ENCODE measurements around the gene RALBP1.

Gene RALBP1

DNA sequence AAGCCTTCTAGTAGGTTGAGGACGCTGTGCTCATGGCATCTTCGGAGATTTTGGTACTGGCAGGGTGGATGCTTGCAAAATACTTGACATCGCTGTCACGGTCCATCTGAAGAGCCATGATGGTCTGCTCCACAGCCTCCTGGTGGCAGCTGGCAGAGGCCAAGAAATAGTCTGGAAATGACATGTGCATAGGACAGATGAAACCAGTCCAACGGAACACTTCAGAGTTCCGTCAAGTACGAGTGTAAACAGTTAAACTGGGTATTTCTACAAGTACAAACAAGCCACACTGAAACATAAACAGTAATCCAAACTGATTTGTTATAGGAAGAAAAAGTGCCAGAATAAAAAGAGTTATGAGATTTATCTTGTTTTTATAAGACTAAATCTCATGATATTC, 72.5 kb downstream of the RALBP1 start:
- no peak for DNase-seq (ENCODE audit: low spot score)

DNA sequence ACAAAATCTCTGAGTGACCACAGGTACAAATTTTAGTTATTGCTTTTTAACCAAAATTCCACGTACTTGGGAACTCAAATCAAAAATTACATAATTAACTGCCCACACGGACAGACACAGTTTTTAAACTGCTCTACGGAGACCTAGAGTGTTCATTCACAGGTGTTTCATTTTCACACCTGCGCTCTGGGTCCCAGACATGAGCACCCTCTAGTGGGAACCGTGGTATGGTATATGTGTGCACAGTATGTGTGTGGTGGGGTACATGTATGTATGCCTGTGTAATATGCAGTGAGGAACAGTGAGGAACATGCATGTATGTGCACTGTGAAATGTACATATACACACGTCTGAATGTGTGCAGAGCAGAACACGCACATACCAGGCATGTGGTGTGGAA, 74.1 kb downstream of the RALBP1 start:
- no peak for DNase-seq (ENCODE audit: low spot score)

DNA sequence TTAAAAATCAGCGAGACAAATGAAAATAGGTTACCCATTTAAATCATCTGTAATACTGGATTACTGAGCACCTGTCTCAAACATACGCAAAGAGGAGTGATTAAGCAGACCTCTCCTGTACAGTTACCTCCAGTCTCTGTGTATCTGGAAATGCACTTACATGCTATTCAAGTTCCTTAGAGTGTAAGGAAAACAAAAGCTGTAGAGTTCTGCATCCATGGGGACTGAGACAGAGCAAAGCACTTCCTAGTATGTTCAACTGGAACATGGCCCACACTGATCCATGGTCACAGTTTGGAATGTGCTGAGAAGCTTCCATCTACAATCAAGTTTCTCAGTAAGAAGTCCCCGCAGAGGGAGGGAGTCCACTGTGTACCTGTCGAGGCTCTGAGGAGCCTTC, 75.1 kb downstream of the RALBP1 start:
- DNase-seq (ENCODE audit: low spot score) = no peak

DNA sequence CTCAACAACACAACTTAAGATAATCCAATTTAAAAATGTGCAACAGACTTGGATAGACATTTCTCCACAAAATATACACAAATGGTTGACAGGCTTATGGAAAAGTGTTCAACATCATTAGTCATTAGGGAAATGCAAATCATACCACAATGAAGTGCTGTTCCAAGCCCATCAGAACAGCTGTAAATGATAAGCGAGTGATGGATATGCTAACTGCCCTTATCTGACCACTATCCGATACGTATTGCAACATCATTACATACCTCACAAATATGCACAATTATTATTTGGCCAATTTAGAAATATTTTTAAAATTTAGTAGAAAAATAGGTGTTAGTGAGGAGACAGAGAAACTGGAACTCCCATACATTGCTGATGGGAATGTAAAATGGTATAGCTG, 76.9 kb downstream of the RALBP1 start:
- no peak for DNase-seq (ENCODE audit: low spot score)

DNA sequence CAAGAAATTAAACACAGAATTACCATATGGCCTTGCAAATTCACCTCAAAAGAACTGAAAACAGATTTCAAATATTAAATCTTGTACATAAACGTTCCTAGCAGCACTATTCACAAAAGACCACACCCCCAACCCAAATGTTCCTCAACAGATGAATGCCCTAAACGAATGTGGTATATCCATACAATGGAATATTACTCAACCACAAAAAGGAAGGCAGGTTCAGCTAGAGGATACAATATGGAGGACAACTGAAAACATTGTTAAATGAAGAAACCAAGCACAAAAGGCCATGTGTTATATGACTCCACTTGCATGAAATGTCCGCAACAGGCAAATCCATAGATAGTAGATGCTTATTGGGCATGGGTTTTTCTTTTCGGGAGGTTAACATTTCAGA, 77.3 kb downstream of the RALBP1 start:
- no peak for DNase-seq (ENCODE audit: low spot score)

DNA sequence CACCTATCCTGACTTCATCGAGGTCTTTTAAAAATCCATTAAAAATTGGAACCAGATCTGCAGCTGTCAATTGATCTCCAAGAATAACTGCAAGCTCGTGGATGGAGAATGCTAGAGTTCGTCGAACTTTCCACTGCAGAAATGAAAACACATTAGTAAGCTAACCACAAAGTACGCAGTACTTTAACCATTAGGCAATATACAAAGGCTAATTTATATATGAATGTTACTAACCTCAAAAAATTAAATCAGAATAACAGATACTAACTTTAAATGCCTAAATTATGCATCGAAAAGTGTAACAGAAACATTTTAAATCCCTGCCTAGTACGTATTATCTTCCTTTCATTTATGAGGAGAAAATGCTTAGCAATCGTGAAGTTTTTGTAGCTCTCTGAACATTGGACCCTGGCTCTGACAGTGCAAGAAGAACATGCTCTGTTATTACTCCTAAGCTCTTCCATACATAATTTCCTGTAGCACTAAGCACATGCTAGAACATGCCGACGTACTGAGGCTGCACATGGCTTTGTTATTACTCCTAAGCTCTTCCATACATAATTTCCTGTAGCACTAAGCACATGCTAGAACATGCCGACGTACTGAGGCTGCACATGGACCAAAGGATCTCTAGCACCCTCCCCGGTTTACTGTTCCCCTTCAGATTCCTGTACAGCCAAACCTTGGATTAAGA, 82.1 kb downstream of the RALBP1 start:
- DNase-seq (ENCODE audit: low spot score) = no peak

DNA sequence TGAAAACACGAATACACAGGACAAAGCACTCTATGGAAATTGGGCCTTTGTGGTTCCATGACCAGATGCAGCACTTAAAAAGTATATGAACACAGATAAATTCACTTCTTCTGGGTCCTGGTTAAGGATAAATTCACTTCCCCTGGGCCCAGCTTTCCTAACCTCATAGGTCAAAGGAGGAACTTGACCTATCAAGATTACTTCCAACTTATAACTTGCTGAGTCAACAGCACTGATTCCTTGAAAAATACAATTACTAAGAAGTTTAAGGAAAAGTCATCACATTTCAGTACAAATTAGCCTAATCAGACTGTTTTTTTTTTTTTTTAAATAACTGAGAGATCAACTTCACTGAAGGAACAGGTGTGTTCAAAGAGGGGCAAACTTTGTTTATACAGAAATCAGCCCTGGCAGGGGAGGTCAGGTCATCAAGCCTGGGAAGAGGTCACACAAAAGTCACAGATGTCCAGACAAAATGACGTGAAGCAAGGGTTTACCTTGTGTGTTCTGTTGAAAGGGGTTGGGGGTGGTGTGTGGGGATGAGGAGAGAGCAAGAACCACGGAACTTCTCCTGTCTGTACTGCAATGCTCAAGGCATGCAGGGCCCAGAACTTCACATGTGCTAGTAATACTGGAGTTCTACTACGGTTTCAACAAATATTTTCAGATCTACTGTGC, 83.2 kb downstream of the RALBP1 start:
- no peak for DNase-seq (ENCODE audit: low spot score)

DNA sequence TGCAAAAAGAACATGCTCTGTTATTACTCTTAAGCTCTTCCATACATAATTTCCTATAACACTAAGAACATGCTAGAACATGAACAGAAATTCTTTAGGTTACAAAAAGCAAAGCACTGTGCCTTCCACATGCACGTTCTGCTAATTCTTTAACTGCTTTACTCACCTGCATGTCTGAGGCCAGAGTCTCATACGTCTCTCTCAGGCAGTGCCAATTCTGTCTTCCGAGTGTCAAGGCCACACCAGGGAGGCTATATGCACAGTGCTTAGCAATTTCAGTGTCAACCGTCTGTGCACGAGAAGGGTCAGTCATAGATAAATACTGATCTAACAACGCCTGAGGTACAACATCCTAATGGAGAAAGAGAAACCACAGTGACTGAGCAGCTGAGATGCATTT, 83.9 kb downstream of the RALBP1 start:
- no peak for DNase-seq (ENCODE audit: low spot score)

DNA sequence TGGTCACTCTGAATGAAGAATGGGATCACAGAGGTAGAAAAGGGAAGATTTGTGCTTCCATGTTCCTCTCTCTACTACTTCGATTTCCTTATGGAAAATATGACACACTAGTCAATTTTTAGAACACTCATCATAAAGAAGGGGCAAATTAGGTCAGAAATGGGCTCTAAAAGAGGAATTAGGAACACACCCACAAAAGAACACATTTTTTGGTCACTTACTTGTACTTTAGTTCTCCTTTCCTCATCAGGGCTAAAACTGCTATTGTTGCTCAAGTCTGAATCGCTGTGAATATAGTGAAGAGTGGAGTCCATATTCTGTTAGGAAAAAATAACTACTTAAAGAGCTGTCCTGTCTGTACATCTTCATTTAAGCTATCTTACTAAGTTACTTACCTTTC, 86.4 kb downstream of the RALBP1 start:
- no peak for DNase-seq (ENCODE audit: low spot score)

DNA sequence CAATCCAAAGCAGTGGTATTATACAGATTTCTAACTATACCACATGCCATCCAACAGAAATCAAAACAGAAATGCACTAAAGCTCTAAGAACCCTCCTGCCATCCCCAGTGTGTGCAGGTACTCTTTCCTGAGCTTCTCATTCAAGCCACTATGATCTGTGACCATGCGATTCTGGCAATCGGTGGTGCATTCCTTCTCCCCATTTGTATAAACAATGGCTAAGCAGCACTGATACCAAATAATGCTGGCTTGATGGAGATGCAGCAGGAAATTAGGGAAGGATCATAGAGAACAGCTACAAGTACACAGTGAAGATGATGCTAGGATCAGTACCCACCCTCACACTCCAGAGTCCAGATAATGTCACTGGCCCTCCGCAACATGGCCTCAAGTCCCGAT, 87.3 kb downstream of the RALBP1 start:
- DNase-seq (ENCODE audit: low spot score) = no peak

DNA sequence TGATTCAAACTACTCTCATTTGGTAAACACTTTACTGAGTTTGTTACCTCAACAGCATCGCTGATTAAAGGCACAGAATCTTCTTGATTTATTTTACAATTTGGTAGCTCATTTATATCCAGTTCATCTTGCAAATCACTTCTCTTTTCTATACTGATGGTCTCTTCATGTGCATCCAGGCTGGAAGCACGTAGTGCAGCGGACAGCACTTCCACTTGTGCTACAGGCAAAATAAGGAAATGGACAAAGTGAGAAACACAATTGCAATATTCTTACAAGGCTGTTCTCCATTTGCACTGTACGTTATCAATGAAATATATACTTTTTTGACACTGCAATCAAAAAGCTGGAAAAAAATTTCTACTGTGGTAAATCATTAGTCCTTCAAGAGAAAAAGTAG, 88.0 kb downstream of the RALBP1 start:
- DNase-seq (ENCODE audit: low spot score) = no peak

DNA sequence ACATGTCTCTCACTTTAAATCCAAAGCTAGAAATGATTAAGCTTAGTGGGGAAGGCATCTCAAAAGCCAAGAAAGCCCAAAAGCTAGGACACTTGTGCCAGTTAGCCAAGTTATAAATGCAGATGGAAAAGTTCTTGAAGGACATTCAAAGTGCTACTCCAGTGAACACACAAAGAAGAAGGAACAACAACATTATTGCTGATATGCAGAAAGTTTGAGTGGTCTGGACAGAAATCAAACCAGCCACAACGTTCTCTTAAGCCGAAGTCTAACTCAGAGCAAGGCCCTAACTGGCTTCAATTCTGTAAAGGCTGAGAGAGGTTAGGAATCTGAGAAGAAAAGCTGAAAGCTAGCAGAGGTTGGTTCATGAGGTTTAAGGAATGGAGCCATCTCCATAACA, 90.1 kb downstream of the RALBP1 start:
- no peak for DNase-seq (ENCODE audit: low spot score)

DNA sequence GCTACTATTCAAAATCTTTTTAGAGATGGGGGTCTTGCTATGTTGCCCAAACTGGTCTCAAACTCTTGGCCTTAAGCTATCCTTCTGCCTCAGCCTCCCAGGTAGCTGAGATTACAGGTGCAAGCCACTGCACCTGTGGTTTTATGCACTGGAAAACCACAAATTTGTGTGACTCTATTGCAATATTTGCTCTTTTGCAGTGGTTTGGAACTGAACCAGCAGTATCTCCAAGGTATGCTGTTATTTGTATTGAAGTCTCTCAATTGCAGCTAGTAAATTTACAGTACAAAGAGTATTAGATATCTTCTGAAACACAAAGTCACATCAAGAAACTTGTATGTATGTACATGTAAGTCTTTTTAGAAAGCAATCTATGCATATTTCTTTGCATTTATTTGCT, 92.9 kb downstream of the RALBP1 start:
- no peak for DNase-seq (ENCODE audit: low spot score)

DNA sequence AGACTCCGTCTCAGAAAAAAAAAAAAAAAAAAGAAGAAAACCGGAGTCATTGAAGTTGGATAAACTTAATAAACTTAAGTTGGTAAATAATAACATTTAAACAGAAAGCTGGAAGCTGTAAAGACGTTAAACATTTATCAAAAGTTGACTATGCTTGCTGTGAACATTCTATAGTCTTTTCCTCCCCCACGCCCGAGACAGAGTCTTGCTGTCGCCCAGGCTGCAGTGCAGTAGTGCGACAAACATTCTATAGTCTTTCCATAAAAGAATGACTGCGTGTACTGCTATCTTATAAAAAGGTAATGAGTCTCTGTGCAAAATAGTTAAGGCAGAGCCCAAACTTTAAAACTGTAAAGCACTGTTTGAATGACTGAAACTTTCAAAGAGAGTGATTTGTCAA, 93.9 kb downstream of the RALBP1 start:
- DNase-seq (ENCODE audit: low spot score) = no peak

DNA sequence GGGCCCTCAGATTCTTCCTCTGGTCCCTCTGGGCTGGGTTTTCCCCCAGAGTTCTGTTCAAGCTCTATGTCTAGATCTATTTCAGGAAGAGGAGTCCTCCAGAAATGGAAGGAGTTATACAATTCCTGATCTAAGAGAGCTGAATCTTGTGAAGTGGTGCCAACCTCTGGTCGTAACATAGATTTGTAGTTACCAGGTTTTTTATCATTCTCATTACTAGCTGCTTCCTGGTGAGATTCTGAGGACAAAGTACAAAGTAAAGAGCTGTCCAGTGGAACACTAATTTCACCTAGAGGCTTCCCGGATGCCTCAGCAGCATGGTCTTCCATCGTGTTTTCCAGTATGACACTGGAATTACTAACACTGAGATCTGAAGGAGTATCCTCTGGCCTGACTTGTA, 94.9 kb downstream of the RALBP1 start:
- DNase-seq (ENCODE audit: low spot score) = no peak

DNA sequence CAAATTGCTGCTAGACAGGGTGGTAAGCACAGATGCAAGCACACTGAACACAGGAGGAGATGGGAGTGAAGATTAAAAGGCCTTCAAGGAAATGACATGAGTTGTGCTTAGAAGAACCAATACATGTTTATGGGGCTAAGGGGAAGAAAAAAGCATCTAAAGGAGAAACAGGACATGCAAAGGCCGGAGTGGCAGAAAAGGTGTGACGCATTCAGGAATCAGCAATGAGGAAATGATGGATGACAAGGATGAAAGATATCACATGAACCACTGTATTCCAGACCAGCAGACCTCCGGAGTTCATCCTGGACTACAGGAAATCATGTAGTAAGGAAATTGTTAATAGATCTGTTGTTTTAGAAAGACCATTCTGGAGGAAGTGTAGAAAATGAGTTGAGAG, 96.2 kb downstream of the RALBP1 start:
- no peak for DNase-seq (ENCODE audit: low spot score)

DNA sequence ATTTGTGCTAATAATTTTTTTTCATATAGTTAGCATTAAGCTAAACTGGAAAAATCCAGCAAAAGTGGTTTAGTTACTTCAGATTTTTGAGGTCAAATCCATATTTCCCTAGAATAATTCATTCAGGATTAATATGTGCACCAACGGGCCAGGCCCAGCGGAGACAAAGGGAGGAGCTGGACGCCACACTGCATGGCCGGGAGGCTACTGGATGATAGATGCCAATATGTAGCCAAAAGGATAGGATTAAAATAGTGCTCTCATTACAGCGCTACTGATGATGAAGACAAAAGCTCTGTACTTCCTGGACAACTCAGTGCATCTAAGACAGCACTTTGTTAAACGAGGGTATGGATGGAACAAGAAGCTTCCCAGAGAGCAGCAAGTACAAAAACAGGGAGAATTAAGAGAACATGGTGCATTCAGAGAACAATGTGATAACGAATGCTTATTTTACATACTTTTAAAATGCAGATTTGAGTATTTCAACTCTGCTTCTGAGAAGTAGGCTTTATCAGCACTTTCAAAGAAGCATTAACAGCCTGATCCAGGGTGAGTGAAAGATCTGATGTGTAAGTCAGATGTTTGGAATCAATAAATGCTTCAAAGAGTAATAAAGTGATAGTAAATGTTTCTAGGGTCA, 99.3 kb downstream of the RALBP1 start:
- no peak for DNase-seq (ENCODE audit: low spot score)

DNA sequence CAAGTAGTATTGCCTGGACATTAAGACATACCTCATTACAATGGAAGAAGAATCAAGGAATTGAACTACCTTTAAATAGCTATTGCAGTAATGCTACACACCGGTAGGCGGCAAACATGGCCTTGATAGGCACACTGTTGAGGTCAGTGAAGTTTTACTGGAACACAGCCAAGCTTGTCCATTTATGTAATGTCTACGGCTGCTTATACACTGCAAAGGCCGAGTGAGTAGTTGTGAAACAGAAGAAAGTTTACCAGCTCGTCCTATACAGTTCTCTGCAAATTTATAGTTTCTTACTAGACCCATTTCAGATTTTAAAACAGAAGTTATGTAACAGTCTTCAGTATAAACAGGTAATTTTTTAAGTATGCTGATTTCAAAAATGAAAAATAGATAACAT, 100.2 kb downstream of the RALBP1 start:
- peak; percentile 68 for DNase-seq (ENCODE audit: low spot score)

DNA sequence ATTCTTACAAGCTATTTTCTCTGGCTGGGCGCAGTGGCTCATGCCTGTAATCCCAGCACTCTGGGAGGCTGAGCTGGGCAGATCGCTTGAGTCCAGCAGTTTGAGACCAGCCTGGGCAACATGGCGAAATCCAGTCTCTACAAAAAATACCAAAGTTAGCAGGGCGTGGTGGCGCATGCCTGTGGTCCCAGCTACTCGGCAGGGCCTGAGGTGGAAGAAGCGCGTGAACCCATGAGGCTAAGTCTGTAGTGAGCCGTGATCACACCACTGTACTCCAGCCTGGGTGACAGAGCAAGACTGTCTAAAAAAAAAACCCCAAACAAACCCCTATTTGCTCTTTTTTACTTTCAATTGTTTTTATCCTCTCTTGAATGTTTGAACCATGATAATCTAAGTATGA, 102.0 kb downstream of the RALBP1 start:
- no peak for DNase-seq (ENCODE audit: low spot score)

DNA sequence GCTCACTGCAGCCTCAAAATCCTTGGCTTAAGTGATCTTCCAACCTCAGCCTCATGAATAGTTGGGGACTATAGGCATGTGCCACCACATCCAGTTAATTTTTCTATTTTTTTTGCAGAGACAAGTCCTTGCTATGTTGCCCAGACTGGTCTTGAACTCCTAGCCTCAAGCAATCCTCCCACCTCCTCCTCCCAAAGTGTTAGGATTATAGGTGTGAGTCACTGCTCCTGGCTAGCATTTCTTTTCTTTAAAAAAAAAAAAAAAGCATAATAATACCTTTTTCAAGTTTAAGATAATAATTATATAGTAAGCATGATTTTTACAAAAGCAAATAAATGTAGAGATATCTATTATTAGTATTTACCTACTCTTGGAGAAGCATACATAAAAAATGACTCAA, 103.0 kb downstream of the RALBP1 start:
- no peak for DNase-seq (ENCODE audit: low spot score)

DNA sequence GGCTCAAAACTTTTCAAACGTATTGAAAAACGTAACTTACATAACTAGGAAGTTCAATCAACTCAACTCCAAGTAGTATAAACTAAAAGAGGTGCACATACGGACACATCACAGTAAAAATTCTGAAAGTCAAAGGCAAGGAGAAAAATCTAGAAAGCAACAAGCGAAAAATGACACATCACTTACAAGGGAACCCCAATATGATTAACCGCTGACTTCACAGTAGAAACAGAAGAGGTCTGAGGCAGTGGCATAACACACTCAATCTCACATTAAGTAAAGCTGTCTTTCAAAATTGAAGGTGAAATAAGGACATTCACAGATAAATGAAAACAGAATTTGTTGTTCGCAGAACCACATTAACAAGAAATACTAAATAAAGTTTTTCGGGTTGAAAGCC, 106.4 kb downstream of the RALBP1 start:
- DNase-seq (ENCODE audit: low spot score) = no peak

DNA sequence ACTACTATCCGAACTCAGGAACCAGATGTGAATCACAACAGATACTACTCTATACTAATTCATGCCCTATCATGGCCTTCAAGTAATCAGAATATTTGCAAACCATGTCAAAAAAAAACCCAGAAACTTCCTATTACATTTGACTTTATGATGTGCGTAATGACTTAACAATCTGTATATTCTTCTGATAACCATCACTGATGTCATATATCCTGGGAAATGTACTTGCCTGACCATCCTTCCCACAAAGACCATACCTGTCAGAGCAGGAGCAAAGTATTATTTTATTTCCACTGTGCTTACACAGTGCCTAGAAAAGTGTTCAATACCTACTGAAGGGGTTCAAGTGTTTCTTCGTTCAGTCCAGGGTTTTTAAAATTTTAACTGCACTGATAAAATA, 111.5 kb downstream of the RALBP1 start:
- DNase-seq (ENCODE audit: low spot score) = no peak
